Measurements from ENCODE around the gene SBF2. TPM values are rescaled to one million over a fixed set of nuclear protein-coding genes. Genes with fewer than 3 reads are reported as not detected.
A peak's percentile ranks its signal among the peaks of the same experiment; 100 is the strongest.

The SBF2 gene
- 16.7 and 23.2 TPM in 2 replicates for total RNA-seq (2014; rRNA removed; shearing (Covaris generic); ENCODE audit: low replicate concordance)

DNA sequence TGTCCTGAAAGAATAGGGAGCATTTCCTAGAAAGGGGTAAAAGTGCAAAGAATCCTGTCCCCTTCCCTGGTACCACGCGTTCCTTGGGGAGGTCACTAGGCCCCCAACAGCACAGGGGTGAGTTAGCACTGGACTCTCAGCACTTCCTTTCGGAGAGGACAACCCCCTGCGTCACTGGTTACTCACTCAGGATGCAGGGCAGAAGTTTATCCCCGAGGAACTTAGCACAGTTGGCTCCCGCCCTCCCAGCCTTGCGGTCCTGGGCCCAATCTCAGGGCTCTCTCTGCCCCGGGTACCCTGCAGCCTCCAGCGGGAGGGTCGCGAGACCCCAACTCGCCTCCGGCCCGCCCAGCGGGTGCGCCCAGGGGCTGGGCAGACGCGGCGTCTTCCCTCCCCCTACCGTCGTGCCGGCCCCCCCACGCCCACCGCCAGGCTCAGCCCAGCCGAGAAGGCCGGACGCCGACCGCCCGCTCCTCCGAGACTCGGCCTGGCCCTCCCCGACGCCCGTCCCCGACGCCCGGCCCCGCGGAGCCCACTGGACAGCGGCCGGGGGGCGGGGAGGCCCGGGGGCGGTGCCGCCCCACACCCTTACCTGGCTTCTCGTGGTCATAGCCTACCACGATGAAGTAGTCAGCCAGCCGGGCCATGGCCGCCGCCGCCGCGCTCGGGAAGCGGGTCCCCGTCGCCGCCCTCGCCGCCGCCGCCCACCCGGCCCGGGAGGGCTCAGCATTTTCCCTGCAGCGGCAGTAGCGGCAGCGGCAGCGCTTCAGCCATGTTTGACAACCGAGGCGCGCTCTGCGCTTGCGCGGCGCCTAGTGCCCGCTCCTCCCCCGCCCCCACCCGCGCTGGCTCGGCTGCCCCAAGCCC is at the start of gene SBF2:
Gene SBF2 (minus strand): TSS at position 797 of the 867 bp plus-strand sequence. CDS start 150 bp downstream, at position 647.
- peaks cover 42% of the 10 kb centered on the region for H3K36me3 ChIP-seq

DNA sequence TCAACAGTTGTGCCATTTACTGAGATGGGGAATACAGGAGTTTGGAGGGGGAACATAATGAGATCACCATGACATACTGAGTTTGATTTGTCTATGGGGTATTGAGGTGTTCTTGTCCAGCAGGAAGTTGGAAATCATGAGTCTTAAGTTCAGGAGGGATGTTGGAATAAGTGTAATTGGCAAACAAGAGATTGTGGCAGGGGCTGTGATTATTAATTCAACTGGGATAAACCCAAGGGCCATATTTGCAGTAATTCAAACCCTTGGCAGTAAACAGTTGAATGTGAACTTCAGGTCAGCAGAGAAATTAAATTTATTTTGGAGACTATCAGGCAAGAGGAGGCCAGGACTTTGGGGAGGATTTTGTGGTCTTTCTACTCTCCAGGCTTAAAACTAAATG is 44.3 kb upstream of the SBF2 start:
- H3K9me3 ChIP-seq = peaks cover 4% of the 10 kb centered on the region; the same call in 1 of the 2 replicates
- no peaks in the 10 kb centered on the region for H3K36me3 ChIP-seq
- DNase-seq = no peak
- H3K4me3 ChIP-seq = no peak overlapping the region
- H3K27me3 ChIP-seq = no peaks in the 10 kb centered on the region

More for the DNA sequence above, at the start of gene SBF2:
- Histone ChIP-seq H3K27me3 (no peaks in the 10 kb centered on the region), H3K9me3 (no peaks in the 10 kb centered on the region), H3K4me3 (peak within 1 kb of the TSS; percentile 85)
- peak; percentile 94 for DNase-seq

DNA sequence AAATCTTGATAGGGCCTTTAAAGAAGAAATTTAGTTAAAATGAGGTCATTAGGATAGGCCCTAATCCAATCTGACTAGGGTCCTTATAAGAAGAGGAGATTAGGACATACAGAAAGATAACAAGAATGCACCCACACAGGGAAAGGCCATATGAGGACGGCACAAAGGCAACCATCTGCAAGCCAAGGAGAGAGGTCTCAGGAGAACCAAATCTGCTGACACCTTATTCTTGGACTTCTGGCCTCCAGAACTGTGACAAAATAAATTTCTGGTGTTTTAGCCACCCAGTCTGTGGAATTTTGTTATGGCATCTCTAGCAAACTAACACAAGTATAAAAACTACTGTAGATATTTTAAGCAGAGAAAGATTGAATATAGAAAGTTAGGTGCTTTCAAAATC is 39.5 kb upstream of the SBF2 start:
- no peak for DNase-seq
- H3K36me3 ChIP-seq = no peaks in the 10 kb centered on the region
- no peak overlapping the region for H3K4me3 ChIP-seq
- H3K27me3 ChIP-seq = no peaks in the 10 kb centered on the region
- peaks cover 4% of the 10 kb centered on the region; the same call in 1 of the 2 replicates for H3K9me3 ChIP-seq

DNA sequence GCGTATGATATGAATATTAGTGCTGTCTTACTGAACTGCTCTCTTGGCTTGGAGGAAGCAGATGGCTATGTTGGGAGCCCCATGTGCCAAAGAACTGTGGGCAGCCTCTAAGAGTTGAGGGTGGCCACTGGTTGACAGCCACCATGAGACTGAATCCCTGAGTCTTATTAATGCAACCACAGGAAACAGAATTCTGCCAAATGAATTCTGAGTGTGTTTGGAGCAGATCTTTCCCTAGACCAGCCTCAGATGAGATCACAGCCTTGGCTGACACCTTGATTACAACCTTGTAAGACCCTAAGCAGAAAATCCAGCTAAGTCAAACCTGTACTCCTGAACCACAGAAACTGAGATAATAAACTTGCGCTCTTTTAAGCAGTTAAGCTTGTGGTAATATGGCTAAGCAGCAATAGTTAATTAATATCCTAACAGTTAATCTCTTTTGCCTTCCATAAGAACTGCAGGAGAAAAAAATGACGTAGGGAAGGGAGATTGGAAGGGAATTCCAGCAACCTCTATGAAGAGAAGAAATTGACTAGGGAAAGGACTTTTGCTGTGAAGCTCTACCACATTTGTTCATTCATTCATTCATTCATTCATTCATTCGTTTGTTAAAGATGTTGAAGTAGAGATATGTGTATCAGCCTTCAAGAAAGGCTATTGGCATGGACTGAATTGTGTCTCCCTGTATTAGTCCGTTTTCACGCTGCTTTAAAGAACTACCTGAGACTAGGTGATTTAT is 37.7 kb upstream of the SBF2 start:
- H3K36me3 ChIP-seq = no peaks in the 10 kb centered on the region

DNA sequence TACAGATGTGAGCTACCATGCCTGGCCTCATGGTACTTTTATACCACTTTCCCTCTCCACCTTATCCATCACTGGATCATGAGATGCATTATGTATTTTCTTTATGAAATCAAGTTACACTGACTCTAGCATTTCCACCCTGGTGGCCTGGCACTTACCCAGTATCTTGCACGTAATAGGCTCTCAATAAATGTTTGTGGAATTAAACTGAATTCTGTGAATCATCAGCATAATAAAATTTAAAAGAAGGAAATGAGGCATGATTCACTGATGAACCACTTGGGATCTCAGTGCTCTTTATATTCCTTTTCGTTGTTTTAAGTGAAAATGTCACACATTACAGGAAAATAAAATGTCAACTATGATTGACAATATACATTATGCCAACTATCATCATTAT is 35.9 kb upstream of the SBF2 start:
- Histone ChIP-seq H3K4me3 (no peak overlapping the region), H3K27me3 (no peaks in the 10 kb centered on the region), H3K36me3 (no peaks in the 10 kb centered on the region), H3K9me3 (peaks cover 2% of the 10 kb centered on the region; the same call in 1 of the 2 replicates)
- DNase-seq = peak; percentile 86

More for the DNA sequence above, 37.7 kb upstream of the SBF2 start:
- no peak overlapping the region for H3K4me3 ChIP-seq
- peaks cover 2% of the 10 kb centered on the region; the same call in 1 of the 2 replicates for H3K9me3 ChIP-seq
- DNase-seq = peak; percentile 33
- H3K27me3 ChIP-seq = no peaks in the 10 kb centered on the region

DNA sequence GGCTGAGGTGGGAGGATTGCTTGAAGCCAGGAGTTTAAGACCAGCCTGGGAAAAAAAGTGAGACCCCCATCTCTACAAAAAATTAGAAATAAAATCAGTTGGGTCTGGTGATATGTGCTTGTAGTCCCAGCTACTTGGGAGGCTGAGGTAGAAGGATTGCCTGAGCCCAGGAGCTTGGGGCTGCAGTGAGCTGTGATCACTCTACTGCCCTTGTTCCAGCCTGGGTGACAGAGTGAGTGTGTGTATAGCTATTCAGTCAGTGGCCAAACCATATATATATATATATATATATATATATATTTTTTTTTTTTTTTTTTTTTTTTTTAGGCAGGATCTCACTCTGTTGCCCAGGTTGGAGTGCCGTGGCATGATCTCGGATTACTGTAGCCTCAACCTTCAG is 35.3 kb upstream of the SBF2 start:
- Histone ChIP-seq H3K9me3 (peaks cover 2% of the 10 kb centered on the region; the same call in 1 of the 2 replicates), H3K36me3 (no peaks in the 10 kb centered on the region), H3K27me3 (no peaks in the 10 kb centered on the region), H3K4me3 (no peak overlapping the region)
- DNase-seq = no peak

DNA sequence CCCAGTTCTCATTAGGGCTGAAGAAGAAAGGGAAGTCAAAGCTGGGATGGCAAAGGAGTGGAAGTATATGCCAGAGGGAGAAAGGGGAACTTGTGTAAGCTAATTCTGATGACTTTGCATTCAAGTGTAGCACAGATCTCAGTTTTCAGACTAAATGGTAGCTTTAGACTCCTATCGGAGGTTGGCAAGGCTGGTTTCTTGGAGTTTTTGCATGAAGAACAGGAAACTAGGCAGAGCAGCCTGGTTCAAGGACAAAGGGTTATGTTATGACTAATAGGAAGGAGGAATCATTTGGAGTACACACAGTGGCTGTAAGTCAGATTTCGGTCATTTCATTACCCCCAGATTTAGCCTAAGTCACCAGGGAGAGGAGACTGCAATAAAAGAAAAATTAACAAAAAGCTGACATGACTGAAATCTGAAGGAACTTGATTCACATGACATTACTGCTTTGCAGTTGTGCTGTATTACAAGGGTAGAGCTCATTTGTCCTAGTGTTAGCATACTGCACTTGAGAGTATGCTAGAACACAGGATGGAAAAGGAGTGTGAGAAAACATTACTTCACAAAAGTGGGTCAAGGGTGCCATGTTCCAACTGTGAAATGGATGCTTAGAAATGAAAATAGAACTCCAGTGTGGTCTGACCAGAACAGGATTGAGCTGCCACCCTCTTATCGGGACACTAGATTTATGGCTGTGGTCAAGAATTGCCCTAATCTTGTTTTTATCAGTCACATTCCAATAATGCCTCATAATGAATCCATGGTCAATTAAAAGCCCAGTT is 34.5 kb upstream of the SBF2 start:
- no peak for DNase-seq
- no peaks in the 10 kb centered on the region for H3K27me3 ChIP-seq
- H3K36me3 ChIP-seq = no peaks in the 10 kb centered on the region
- H3K4me3 ChIP-seq = no peak overlapping the region
- peaks cover 2% of the 10 kb centered on the region; the same call in 1 of the 2 replicates for H3K9me3 ChIP-seq

DNA sequence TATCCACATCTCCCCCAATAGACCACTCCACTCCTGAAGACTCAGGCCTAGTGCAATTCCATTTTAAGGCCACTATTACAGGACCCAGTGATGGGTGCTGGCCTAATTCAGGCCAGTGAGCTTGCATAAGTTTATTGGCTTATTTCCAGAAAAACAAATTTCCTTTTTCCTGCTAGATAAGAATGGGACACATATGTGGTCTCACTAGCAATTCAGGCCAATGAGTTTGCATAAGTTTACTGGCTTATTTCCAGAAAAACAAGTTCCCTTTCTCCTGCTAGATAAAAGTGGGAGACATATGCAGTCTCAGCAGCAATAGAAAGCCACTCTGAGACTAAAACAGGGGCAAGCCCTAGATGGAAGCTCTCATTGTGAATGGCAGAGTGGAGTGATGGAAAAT is 33.2 kb upstream of the SBF2 start:
- Histone ChIP-seq H3K4me3 (no peak overlapping the region), H3K9me3 (peaks cover 2% of the 10 kb centered on the region; the same call in 1 of the 2 replicates), H3K36me3 (no peaks in the 10 kb centered on the region), H3K27me3 (no peaks in the 10 kb centered on the region)
- DNase-seq = no peak

DNA sequence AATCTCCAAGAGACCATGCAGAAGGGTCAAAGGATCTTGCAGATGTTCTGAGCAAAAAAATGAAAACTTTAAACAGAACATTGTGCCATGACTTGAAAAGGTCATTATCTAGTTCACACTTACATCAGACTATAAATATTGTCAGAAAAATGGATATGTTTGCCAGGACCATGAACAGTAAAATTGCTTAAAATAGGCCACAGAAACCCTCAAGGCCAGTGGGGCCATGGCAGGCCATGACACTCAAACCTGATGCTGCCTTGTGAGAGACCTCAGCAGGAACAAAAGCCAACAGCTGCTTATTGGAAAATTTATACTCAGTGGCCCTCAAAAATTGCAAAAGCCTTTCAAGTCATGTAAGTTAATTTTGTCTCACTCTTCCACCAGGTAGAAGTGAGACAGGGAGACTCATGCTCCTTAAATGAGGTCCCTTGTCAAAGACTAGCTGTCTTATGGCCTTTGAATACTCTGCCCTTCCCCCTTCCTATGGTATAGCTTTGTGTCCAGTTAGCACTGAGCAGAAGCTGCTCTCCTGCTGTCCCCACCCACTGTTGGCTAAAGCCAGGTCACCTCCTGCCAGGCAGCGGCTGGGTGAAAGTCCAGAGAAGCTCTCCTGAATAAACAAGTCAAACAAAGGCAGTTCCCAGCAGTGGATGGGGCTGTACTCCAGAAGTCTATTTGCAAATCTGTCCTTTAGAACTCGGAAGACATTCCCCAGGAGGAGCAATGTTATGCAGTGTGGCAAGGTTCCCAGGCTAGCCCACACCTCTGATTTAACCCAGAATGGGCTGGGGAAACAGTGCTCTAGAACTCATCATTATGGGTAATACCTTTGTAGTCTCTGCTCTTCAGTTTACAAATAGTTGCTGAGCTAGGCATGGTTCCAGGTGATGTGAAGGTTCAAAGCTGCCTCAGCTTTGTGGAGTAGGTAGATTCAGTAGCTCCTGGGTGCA is 32.3 kb upstream of the SBF2 start:
- Histone ChIP-seq H3K9me3 (peaks cover 2% of the 10 kb centered on the region; the same call in 1 of the 2 replicates), H3K36me3 (no peaks in the 10 kb centered on the region), H3K4me3 (no peak overlapping the region), H3K27me3 (no peaks in the 10 kb centered on the region)
- DNase-seq = peak; percentile 86

DNA sequence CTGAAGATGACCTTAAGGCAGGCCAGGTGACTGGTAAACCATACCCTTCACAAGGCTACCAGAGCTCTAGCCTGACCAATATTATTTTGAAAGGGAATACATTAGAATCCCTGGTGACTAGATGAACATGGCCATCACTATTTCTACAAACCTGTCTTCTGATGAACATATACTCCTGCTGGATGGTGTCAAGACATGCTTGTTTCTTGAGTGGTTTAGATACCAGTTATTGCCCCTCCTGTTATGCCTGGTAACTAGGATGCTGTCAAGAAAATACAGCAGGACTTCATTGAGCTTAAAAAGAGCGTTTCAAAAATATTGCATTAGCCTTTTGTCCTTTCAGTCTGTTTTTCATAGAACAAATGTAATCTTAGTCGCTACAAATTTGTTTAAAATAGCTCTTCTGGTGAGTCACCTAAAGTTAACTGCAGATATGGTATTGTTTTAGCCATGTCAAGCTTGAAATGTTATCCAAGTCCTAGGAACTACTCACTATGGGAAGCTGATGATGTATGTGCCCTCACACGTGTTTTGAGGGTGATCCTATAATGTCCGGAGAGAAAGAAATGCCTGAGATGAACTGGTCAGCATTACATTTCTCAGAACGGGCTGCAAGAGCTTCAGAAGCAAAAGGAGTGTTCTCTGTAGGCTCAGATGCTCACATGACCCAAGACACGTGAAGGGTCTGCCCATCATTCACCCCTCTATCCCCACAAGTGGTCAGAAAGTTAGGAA is 31.4 kb upstream of the SBF2 start:
- Histone ChIP-seq H3K27me3 (no peaks in the 10 kb centered on the region), H3K36me3 (no peaks in the 10 kb centered on the region), H3K4me3 (no peak overlapping the region), H3K9me3 (peaks cover 2% of the 10 kb centered on the region; the same call in 1 of the 2 replicates)
- DNase-seq = peak; percentile 60

DNA sequence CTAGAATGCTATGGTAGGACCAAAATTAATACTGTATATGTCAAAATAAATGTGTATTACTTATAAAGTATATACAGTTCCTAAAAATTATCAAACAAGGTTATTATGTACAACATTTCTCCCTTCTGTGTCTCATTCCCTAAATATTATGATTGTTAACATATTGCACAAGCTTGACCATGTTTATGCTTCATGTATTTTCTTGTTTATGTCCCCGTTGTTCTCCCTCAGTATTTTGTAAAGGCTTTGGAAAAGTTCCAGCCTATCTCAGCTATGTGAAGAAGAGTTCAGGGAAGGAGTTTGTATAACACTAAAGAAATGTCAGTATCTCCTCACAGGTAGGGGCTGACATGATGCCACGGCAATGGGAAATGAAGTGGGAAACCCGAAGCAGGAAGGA is 30.5 kb upstream of the SBF2 start:
- H3K27me3 ChIP-seq = no peaks in the 10 kb centered on the region
- peaks cover 2% of the 10 kb centered on the region; the same call in 1 of the 2 replicates for H3K9me3 ChIP-seq
- H3K36me3 ChIP-seq = no peaks in the 10 kb centered on the region
- no peak overlapping the region for H3K4me3 ChIP-seq
- DNase-seq = no peak

DNA sequence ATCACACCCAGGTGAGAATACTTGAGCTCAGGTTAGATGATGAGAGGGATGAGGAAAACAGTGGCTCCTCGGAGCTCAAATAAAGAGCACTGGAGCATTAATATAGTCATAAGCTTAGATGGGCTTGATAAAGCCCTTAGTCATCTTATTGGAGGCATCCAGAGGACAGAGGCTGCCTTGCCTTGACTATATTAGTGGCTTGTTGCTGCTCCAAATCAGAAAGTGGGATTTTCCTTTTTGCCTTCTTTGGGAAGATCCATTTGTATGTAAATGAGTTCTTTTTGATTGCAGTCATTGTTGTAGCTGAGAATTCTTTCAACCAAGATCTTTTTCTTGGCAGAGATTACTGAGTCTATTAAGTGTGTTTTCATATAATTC is 29.8 kb upstream of the SBF2 start:
- DNase-seq = no peak
- H3K9me3 ChIP-seq = peaks cover 2% of the 10 kb centered on the region; the same call in 1 of the 2 replicates
- no peaks in the 10 kb centered on the region for H3K36me3 ChIP-seq
- H3K4me3 ChIP-seq = no peak overlapping the region
- no peaks in the 10 kb centered on the region for H3K27me3 ChIP-seq

DNA sequence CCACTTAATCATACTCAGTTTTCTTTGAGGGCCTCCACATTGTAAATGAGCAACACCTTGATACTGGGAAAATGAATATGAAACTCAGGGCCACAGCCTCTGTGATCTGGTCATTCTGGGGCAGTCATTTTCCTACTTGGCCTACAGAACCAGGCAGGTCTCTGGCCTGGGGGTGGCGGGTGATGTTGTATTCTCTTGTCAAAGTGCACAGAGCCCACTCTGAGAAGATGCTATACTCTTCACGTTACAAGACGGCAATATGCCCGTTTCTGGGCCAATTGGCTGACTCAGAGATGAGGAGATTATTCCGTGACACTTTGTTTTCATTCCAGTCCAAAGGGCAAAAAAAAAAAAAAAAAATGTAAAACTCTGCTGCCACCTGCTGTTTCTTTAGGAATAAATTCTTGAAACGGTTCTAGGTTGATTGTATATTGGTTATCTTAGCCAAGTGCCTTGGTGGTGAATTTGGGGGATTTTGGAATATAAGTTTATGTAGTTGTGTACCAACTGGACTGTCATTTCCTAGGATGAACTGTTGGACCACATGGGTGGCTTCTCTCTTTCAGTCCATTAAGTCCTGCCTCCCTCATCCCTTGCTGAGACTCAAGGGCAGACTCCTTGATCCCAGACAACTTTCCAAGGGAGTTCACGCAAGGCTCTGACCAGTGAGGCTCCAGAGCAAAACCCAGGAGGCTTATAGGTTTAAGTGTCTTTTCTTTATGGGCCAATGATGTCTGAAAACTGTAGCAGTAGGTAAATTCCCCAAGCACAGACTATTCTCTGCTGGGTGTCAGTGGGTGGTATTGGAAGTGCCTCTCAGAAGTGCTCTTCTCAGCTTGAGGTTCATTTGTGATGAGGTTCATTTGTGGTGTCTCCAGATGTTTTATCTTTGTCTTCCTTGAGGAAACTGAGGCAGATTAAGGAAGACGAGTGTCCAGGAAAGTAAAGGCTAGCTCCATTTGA is 29.1 kb upstream of the SBF2 start:
- no peak overlapping the region for H3K4me3 ChIP-seq
- H3K36me3 ChIP-seq = no peaks in the 10 kb centered on the region
- peak; percentile 77 for DNase-seq
- H3K9me3 ChIP-seq = peaks cover 2% of the 10 kb centered on the region; the same call in 1 of the 2 replicates
- H3K27me3 ChIP-seq = no peaks in the 10 kb centered on the region

DNA sequence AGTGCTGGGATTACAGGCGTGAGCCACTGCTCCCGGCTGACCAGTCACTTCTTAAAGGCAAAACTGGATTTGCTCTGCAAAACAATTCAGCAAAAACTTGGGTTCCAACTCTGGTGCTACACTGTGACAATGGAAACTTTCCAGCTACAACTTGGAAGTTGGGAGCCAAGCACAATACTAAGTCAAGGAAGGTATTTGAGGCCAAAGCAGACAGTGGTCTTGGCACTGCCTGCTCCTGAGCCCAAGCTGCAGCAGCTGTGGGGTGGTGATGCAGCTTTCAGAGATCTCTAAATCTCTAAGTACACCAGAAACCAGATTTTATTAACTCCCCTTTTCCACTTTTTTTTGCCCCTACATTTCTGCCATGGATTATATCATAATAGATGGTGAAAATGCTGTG is 28.4 kb upstream of the SBF2 start:
- DNase-seq = peak; percentile 67
- Histone ChIP-seq H3K4me3 (no peak overlapping the region), H3K9me3 (peaks cover under 1% of the 10 kb centered on the region; the same call in 1 of the 2 replicates), H3K27me3 (no peaks in the 10 kb centered on the region), H3K36me3 (no peaks in the 10 kb centered on the region)
